HG02763 (cell line): Measurements from ENCODE around the gene EPHA1.
A peak's percentile ranks its signal among the peaks of the same experiment; 100 is the strongest.

ENCODE experiments used
- ATAC-seq: cut with Tn5 transposase; IDR thresholded peaks from one replicate; pipeline ENCODE4 v1.9.1; 2021; ENCODE audit warnings: mild to moderate bottlenecking, moderate library complexity; ENCODE audit not compliant: unreplicated experiment

EPHA1 gene

DNA sequence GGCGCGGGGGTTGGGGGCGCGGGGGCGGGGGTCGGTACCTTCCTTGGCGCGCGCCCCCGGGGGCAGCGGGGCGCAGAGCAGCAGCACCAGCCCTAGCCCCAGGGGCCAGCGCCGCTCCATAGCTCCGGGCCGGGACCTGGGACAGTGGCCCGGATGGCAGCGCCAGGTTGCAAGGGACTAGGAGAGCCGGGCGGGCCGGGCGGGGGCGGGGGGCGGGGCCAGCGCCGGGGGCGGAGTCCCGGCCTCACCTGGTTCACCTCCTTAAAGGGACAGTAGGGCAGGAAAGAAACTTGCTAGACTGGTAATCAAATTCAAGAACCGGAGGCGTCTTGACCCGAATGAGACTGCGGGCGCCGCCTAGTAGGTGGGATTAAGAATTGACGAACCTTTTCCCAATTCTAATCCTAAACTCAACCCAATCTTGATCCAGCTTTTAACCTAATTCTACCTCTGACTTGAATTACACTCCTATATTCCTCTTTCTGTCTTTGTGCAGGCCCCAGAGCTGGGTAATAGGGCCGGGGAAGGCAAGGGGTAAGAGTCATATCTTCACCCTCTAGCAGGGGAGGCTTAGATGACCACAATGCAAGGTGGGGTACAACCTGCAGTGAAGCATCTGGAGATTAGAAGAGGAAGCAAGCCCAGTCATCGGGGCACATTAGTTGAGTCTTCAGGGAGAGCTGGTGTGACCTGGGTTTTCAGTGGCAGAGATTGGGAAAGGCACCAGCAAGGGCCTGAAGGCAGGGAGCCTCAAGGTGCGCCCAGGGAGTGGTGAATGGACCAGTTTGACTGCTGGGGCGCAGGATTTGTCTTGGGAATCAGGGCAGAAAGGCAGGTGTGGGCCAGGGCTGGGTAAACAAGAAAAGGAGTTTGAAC, at the start of gene EPHA1:
Gene EPHA1 (minus strand): TSS at position 171 of the 876 bp plus-strand sequence. CDS start 51 bp downstream, at position 120.
- peak; percentile 46 for ATAC-seq

DNA sequence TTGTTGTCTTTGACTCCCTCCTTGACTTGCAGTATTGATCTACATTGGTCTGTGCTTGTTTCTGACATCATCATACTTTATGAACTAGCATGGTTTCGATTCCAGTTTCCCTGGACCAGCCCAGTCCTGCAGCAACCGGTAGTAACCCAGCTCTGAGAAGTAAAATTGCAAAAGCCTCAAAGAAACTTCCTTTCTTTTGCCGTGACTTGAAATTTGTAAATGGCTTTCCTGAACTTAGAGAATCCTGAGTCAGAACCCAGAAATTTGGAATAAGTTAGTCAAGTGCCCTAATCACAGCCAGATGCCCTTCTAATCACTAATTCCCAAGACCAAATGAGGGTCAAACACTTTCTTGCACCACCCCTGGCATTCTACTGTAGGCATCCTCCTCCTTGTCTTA, 49.6 kb upstream of the EPHA1 start:
- ATAC-seq: no peak

DNA sequence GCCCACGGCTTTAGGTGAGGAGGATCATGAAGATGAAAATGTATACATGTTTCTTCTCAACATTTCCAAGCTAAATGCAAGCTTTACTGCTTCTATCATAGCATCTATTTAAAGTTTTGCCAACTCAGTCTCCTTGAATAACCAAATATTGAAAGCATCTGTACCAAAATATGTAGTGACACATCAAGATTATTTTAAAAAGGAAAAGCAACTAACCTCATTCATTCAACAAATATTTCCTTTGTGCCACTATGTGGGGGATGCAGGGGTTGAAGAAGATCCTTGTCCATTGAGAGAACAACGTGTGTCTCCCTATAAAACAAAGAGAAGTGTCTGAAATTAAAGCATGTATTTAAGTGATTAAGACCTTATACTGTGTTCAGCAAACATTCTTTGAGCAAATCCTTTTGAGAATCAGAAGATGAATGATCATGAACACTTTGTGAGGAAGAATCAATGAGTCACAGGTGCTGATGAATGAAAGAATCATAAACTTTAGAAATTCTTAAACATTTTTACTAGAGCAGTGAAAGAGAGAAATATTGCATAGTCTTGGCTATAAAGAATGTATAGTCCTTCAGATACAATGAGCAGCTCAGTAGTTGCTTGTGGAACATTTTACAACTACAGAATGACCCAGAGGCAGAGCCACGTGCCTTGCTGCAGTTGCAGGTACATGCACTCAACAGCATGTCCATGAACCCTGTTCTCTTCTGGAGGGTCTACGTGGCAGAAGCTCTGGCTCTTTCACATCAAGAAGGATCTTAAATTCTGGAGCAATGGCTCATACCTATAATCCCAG, 48.5 kb upstream of the EPHA1 start:
- no peak for ATAC-seq

DNA sequence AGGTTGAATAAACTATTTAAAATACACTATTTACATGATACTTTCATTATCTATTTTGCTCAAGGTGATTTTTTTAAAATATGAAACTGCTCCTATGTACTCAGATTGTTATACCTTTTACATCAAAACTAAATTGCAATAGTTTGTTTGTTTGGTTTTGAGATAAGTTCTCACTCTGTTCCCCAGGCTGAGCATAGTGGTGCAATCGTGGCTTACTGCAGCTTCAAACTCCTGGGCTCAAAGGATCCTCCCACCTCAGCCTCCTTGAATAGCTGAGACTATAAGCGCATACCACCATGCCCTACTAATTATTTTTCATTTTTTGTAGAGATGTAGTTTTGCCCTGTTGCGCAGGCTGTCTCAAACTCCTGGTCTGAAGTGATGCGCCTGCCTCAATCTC, 47.3 kb upstream of the EPHA1 start:
- ATAC-seq: no peak

DNA sequence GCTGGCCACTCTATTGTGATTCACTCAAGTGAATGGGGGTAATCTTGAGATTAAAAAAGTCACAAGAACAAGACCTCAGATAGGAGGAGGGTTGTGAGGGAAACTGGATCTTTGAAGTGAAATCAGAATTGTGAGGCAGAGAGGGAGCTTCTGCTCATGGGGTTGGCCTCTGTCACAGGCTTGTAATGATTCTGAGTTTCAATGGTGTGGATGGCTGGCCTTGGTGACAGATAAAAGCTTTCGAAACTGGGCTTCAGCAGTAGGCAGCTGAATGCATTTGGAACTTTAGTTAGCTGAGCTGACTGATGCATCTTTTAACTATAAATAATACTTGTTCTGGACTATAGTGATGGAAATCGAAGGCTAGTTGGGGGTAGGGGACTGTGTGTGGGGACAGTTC, 46.8 kb upstream of the EPHA1 start:
- no peak for ATAC-seq

DNA sequence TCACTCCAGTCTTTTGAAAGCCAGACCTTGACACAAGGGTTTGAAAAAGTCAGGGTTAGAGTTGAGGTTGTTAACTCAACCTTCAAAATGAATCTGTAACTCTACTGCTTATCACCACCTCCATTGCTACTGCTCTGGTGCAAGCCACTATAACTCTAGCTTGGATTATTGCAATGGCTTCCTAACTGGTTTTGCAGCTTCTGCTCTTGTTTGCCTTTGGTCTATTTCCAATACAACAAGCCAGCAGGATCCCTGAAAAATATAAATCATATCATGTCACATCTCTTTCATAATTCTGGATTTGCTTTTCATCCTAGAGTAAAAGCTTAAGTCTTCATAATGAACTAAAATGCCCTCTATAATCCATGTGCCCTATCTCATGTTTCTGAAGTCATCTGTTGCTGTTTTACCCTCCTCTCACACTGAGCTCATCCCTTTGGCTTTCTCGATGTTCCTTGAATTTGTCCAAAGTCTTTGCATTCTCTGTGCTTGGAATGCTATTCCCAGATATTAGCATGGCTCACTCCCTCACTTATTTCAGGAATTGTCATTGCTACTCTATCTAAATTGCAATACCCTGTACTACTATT, 45.5 kb upstream of the EPHA1 start:
- ATAC-seq: no peak

DNA sequence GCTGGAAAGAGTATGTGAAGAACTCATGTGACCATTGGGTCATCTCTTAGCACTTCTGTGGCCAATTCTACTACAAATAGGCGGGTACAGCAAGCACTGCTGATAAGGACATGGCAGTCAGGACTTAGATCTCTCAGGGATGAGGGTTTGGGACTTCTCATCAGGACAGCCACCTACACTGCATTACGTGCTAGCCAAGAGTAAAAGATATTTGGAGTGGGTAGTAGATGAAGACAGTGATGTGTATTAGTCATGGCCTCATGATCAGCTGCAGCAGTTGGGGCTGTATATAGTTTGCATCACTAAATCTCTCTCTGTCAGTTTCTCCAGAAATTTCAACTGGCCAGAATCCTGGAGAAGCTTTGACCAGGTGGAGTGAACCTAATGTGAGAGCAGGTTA, 43.8 kb upstream of the EPHA1 start:
- ATAC-seq: no peak

DNA sequence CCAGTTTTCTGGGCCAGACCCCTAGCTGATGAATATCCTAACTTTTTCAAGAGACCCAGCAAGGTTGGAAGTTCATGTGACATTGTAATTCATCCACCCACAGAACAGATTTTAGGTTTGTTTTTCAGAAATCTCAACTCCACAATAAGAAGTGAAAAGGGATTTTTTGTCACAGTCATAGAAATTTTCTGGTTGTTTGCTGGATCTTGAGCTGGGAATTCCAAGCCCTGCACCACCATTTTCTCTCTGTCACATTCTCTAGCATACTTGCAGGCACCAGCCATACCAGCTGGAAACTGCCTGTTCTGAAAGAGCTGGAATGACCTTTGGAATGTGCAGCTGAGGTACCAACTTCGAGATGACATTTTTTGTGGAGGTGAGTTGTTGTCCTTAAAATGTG, 43.1 kb upstream of the EPHA1 start:
- no peak for ATAC-seq

DNA sequence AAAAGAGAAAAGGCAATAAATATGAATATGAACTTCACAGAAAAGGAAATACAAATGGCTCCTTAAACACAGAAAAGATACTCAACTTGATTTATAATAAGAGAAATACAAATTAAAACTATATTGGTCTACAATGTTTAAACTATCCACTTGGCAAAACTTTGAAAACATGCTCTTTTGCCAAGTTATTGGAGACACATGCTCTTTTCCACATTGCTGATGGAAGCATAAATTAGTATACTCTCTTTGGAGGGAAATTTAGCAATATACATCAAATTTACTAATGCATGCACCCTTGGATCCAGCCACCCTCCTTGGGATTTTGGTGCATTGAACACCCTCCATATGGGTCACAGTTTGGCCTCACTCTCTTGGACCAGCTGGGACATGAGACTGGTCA, 42.5 kb upstream of the EPHA1 start:
- no peak for ATAC-seq

DNA sequence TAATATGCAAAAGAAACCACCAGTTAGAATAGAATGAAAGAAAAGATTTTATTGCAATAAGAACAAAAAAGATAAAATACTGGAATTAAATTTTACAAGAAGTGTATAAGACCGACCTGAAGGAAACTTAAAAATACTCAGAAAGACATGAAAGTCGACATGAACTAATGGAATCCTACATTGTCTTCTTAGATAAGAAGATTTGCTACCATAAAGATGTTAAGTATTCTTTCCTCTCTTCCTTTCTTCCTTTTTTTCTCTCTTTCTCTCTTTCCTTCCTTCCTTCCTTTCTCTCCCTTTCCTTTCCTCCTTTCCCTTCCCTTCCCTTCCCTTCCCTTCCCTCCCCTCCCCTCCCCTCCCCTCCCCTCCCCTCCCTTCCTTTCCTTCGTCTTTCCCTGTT, 41.1 kb upstream of the EPHA1 start:
- ATAC-seq: no peak

DNA sequence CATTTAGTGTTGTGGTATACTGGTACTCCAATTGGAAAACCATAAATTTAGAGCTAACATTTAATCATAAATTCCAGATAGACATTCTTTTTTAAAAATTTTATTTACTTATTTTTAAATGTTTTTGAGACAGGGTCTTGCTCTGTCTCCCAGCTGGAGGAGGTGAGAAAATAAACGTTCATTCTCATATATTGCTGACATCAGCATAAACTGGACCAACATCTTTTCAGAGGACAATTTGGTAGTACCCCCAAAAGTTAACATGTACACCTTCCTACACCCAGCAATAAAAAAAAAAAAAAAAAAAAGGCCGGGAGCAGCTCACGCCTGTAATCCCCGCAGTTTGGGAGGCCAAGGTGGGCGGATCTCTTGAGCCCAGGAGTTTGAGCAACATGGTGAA, 39.8 kb upstream of the EPHA1 start:
- no peak for ATAC-seq

DNA sequence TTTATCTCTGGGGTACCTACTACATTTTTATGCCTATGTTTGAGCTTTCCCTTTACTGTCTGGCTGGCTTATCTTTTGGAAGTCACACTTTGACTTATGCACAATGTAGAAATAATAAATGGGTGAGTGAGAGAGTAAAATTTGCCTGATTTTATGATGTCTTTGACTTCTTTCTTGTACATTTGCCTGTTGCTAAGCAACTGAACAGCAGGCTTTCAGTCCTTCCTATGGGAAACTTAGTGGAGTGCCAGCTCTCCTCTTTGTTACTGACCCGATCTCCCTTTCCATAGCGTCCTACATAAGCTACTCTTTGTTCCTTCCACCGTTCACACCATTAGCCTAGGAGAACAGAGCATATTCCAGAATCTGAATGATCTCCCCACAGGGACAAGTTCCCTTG, 38.8 kb upstream of the EPHA1 start:
- no peak for ATAC-seq

DNA sequence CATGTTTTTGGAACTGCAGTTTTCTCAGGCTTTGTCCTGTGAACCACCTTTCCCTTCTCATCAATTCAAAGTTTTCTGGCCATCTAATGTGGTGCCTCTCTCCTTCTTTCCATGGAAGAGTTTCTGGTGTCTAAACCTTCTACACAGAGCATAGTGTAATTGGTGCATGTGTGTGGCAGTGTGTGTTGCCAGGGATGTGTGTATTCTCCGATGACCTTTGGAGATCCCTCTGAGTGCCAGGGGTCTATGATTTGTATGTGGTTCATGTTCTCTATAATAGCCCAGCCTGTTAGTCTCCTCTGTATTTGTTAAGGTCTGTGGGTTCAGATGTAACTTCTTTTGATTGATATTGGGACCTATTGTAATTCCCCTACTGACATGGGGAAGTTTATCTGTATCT, 36.1 kb upstream of the EPHA1 start:
- ATAC-seq: no peak

DNA sequence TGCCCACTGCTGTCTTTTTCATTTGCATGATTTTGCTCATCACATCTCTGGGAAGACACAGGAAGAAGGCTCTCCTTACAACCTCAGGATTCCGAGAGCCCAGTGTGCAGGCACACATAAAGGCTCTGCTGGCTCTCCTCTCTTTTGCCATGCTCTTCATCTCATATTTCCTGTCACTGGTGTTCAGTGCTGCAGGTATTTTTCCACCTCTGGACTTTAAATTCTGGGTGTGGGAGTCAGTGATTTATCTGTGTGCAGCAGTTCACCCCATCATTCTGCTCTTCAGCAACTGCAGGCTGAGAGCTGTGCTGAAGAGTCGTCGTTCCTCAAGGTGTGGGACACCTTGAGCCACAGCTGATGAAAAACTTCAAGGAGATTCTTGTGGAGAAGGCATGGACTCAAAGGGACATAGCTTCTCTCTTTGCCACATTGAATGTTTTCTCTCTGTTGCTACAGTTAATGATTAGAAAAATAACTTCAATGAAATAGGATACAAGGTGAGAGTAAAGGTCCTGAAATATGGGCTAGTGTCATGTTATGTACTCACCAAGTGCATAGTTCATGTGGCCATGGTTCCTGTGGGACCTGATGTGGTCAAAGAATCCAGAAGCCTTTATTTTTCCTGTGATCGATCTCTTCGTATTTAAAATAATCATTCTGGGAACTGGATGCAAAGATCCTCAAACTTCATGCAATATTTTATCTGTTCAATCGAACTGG, 35.6 kb upstream of the EPHA1 start:
- ATAC-seq: no peak

DNA sequence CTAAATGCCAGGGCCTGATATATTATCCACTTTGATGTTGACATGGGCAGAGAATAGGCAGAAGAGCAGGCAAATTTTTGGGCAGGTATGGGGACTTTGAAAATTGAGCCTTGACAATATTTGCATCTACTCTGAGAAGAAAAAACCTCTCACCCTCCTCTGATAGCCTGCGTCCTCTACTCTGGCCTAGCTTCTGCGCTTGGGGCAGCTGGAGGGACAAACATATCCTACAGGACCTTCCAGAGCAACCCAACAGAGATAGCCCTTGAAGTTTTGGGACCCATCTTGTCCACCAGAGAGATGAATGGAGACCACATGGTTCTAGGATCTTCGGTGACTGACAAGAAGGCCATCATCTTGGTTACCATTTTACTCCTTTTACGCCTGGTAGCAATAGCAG, 34.5 kb upstream of the EPHA1 start, which contains the start of gene TAS2R60:
Gene TAS2R60 (plus strand): TSS at position 301 of the 400 bp plus-strand sequence. CDS start 0 bp downstream, at position 301.
- ATAC-seq: no peak

DNA sequence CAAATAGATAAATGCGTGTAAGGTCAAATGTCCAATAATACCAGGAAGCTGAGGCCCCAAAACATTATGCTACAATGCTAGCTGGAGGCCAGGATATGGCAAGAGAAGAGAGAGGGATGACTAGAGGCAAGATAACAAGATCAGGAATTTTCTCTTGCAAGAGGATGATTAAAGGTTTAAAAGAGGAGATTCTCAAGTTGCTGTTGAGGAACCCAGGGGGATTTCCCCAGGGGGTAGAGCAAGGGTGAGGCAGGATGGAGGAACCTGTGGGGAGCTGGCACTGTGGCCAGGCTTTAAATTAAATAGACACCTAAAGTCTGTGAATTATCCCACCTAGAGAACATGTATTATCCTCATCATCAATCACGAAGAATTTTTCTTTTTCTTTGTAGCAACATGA, 31.2 kb upstream of the EPHA1 start:
- no peak for ATAC-seq

DNA sequence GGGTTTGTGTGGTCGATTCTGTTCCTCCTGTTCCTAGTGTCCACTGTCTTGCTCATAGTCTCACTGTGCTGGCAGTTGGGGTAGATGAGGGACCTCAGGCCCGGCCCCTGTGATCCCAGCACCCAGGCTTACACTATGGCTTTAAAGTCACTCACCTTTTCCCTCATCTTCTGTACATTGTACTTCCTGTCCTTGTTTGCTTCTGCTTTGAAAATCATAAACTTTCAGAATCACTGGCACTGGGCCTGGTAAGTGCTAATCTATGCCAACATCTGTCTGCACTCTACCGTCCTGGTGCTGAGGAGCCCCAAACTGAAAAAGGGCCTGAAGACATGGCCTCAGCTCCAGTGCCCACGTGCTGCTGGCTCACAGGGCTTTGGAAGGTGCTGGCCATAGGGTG, 28.9 kb upstream of the EPHA1 start:
- peak; percentile 46 for ATAC-seq

DNA sequence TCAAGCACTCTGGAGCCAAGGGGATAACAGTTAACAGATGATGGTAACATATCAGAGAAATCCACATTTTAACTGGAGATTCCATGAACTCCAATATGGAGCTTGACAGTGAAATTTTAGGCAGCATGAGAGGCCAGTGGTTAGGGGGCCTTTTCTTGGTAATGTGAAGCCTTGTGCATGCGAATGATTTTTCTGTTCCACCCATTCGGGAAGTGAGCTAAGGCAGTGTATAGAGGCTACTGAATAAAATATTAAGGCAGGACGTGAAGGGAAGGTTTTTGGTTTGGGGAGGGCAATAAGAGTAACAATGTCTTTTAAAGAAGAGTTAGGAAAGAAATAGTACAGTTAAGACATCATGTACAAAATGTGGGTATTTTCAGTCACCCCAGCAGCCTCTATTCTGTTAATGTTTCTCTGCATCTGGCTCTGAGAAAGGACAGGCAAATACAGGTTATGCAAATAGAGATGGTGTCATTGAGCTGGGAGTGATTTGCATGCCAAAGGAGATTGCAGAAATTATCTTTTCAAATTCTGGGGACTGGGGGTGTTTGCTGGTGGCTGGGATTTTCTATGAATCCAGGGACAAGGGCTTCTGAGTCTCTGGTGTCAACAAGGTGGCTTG, 27.8 kb upstream of the EPHA1 start:
- ATAC-seq: peak; percentile 83

DNA sequence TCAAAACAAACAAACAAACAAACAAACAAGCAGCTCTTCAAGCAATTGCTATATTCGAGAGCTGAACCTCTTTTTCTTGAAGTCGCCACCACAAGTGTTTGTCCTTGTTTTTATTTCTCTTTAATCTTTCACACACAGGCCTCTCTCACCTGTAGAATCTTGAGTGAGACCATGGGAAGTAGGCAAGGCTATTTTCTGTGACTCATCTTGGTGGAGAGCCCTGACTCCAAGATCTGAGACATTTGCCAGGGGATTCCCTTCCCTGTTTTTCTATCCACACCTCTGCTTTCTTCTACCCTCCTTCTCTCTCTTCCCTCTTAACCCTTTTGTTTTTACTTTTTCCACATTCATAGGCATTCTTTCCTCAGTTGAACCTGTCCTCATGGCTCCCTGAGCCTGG, 26.6 kb upstream of the EPHA1 start:
- no peak for ATAC-seq

DNA sequence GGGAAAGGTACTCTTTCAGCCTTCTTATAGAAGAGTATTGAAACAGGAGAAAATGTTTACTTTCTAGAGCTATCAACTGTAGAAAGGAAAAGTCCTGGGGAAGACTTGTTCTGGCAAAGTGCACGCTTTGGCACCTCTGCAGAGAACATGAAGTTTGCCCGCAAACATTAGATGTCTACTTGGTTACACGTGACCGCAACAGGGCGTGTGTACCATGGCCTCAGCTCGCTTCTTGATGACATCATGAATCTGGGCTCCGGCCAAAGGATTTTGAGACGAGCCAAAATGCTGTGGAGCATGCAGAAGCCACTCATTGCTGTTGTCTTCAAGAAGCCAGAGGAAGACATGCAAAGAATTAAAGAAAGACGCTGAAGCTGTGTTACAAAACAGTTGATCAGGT, 26.0 kb upstream of the EPHA1 start:
- ATAC-seq: no peak

DNA sequence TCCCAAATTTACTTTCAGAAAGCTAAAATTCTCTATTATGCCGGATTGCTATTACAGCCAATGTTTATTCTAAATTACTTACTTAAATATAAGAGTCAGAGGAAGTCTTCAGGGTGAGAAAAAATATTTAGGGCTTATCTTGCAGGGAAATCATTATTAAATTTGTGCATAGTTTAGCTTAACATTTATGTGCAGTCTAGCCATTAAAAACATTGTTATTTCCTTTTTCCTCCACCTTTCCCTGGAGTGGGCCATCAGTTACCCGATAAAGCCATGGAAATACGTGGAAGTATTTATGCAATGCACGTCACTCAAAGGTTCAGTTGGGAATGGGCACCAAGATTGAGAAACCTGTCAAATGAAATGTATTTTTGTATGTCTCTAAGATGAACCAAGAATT, 25.1 kb upstream of the EPHA1 start:
- no peak for ATAC-seq
